HG03103 (cell line): ENCODE results near the gene CLIP2.

Experiments
- ATAC-seq: cut with Tn5 transposase; IDR thresholded peaks from one replicate; pipeline ENCODE4 v1.9.1; 2021; ENCODE audit warnings: low read depth; ENCODE audit not compliant: unreplicated experiment

CLIP2 gene

GRCh38 chr7:74269757-74270277 lies 19.4 kb upstream of the CLIP2 start:
- no peak for ATAC-seq

- no peak for ATAC-seq
Observed at GRCh38 chr7:74271742-74272141, 17.5 kb upstream of the CLIP2 start.

- peak; percentile 65 for ATAC-seq
Observed at GRCh38 chr7:74272305-74273038, 16.7 kb upstream of the CLIP2 start.

- no peak for ATAC-seq
Observed at GRCh38 chr7:74275401-74275881, 13.8 kb upstream of the CLIP2 start.

GRCh38 chr7:74277636-74278035 lies 11.6 kb upstream of the CLIP2 start:
- ATAC-seq, result no peak

- ATAC-seq, result no peak
Observed at GRCh38 chr7:74280985-74281384, 8.2 kb upstream of the CLIP2 start.

GRCh38 chr7:74282748-74283459 lies 6.3 kb upstream of the CLIP2 start:
- ATAC-seq, result no peak

GRCh38 chr7:74283858-74284447 lies 5.3 kb upstream of the CLIP2 start:
- ATAC-seq, result no peak

GRCh38 chr7:74284781-74285259 lies 4.4 kb upstream of the CLIP2 start:
- ATAC-seq, result no peak

GRCh38 chr7:74286131-74286530 lies 3.1 kb upstream of the CLIP2 start:
- ATAC-seq, result no peak

GRCh38 chr7:74287303-74288033 lies 1.7 kb upstream of the CLIP2 start:
- ATAC-seq, result no peak

- no peak for ATAC-seq
Observed at GRCh38 chr7:74288034-74288881, 949 bp upstream of the CLIP2 start.

- no peak for ATAC-seq
Observed at GRCh38 chr7:74289659-74290552, 699 bp downstream of the CLIP2 start.

- no peak for ATAC-seq
Observed at GRCh38 chr7:74290553-74290950, 1.3 kb downstream of the CLIP2 start.

GRCh38 chr7:74290981-74291441 lies 1.8 kb downstream of the CLIP2 start:
- ATAC-seq, result no peak

- ATAC-seq, result no peak
Observed at GRCh38 chr7:74291535-74291934, 2.3 kb downstream of the CLIP2 start.

- ATAC-seq, result no peak
Observed at GRCh38 chr7:74292757-74293576, 3.8 kb downstream of the CLIP2 start.

GRCh38 chr7:74293577-74293908 lies 4.3 kb downstream of the CLIP2 start:
- no peak for ATAC-seq
